ENCODE data around the gene MISP3. TPM values are rescaled to one million over a fixed set of nuclear protein-coding genes. Genes with fewer than 3 reads are reported as not detected.

The MISP3 gene
- total and polyA plus RNA-seq, 9 of the 15 experiments (the other 6 are each of a cell fraction or from before 2014, with no cell fraction given): 0.25 to 5.6 (median 1.6) TPM

DNA sequence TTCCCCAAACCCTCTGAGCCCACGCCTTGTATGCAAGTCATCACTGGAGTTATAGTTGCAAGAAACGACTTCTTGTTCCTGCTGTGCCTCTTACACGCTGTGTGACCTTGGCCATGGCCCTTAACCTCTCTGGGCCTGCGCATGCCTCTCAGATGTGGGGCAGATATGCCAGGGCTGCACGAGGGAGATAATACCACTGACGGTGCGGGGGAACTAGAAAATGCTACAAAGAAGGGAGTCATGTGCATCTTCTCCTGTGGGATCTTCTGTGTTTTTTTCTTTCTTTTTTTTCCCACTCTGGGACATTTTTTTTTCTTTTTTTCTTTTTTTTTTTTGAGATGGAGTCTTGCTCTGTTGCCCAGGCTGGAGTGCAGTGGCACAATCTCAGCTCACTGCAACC, 22.3 kb downstream of the MISP3 start (continued):
- TF ChIP-seq ZNF512 (tag; IDR thresholded peaks at IDR 0.05): no peak
- no peak for TF ChIP-seq MXI1 (IDR thresholded peaks at IDR 0.05; ENCODE audit: low read depth, low read length)
- peak; percentile 34 for TF ChIP-seq ARHGAP35 (IDR thresholded peaks at IDR 0.05; ENCODE audit: partially characterized antibody)
- TF ChIP-seq IRF2 (CRISPR knock-in tag; IDR thresholded peaks at IDR 0.05): no peak
- no peak for TF ChIP-seq ZKSCAN8 (CRISPR knock-in tag; IDR thresholded peaks at IDR 0.05)
- TF ChIP-seq ZNF23 (CRISPR knock-in tag; IDR thresholded peaks at IDR 0.05): no peak
- no peak for TF ChIP-seq TCF7L2 (IDR thresholded peaks at IDR 0.05; ENCODE audit: low read depth, low read length)
- TF ChIP-seq ZBTB2 (IDR thresholded peaks at IDR 0.05): no peak
- no peak for TF ChIP-seq KDM2B (CRISPR knock-in tag; IDR thresholded peaks at IDR 0.05)
- no peak for TF ChIP-seq HOXB6 (CRISPR knock-in tag; IDR thresholded peaks at IDR 0.05; ENCODE audit: borderline replicate concordance)
- no peak for TF ChIP-seq ZNF436 (CRISPR knock-in tag; IDR thresholded peaks at IDR 0.05)
- TF ChIP-seq ARID1B (IDR thresholded peaks at IDR 0.05): no peak
- TF ChIP-seq SMARCA5 (IDR thresholded peaks at IDR 0.05): peak; percentile 87
- no peak for TF ChIP-seq FOXA1 (IDR thresholded peaks at IDR 0.05; ENCODE audit: borderline replicate concordance)
- peak; percentile 71; the same call in 1 of the 2 replicates for TF ChIP-seq HDAC2 (IDR thresholded peaks at IDR 0.05)
